GM19455 (cell line): ENCODE data around the gene KRT7.
A peak's percentile ranks its signal among the peaks of the same experiment; 100 is the strongest.
"Not testable (repeated sequence)": the region's sequence is repeated elsewhere in the genome, so short reads cannot be mapped to it uniquely, and the experiment has no call there.

Experiments
- ATAC-seq: cut with Tn5 transposase; IDR thresholded peaks from one replicate; pipeline ENCODE4 v1.9.1; 2021; ENCODE audit not compliant: unreplicated experiment

The KRT7 gene

GRCh38 chr12:52243259-52243855 lies 10.3 kb downstream of the KRT7 start:
- ATAC-seq: no peak

- peak; percentile 83 for ATAC-seq
Measured at GRCh38 chr12:52243856-52244614, 11.0 kb downstream of the KRT7 start.

DNA sequence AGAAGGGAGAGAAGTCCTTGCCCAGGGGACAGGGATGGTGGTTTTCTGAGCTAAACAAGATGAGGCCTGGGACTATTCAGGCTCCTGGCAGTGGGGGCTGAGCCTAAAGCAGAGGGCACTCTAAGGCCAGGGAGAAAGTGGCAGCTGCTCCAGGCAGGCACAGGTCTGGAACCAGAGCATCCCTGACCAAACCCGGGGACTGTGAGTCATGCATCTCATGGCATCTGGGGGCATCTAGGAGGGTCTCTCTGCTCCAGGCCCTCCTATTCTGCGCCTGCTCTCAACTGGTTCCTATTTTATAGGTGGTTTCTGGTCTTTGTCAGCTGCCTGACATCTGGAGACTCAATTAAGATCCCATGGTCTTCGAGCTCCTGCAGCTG lies 11.6 kb downstream of the KRT7 start:
- ATAC-seq: no peak

DNA sequence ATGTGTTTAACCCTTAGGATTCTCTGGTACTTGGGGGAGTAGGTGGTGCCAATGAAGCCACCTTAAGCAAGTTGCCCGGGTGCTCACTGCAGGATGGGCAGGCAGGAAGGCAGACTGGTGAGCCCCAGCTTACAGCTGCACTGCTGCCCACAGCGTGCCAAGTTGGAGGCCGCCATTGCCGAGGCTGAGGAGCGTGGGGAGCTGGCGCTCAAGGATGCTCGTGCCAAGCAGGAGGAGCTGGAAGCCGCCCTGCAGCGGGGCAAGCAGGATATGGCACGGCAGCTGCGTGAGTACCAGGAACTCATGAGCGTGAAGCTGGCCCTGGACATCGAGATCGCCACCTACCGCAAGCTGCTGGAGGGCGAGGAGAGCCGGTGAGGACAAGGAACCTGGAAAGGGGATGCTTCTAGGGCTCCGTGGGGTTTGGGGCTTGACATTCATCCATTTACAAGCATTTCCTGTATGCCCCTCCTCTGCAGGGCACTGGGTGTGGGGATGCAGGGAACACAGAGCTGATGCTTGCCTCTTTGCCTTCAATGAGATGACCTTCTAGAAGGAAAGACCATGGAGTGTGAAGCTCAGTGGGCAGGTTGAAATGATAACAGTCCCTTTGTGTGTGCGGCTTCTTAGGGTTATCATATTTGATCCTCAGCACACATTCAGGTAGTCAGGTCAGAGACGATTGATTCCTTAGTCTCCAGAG lies 12.4 kb downstream of the KRT7 start:
- ATAC-seq: no peak

GRCh38 chr12:52245962-52246569 lies 13.0 kb downstream of the KRT7 start:
- ATAC-seq: no peak

DNA sequence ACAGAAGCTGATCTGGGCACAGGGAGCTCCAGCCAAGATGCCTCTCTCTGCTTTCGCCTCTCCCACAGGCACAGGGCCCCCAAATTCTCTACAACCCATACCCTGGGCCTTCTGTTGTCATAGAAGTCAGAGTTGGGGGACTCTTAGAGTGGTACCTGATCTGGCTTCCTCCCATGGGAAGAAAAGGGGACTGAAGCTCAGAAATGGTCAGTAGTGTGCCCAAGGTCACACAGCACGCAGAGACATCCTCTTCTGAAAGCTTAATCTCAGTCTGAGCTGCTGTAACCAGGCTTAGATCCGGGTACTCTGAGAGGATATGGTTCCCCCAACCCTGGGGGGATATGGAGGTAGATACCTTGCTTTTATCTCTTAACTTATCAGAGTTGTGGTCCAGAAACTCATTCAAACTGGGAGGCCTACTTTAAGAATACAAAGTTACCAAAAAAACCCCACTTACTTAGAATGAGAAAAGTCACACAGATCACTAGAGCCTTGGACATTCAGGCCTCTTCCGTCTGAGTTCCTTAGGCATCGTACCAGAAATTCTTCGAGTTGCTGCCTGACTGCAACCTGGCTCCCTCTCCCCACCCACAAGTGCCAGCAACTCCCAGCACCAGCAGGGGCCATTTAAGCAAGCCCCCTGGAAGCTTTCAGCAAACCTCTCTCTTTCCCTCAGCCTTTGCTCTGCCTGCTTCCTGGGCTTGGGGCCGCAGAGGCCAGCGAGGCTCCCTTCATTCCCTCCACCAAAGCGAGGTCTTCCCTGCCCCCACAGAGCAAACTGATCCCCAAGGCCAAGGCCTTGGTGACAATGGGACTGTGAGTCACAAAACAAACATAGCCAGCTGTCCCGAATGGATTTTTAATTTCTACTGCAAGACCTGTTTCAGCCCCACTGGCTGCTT lies 13.9 kb downstream of the KRT7 start:
- no peak for ATAC-seq

DNA sequence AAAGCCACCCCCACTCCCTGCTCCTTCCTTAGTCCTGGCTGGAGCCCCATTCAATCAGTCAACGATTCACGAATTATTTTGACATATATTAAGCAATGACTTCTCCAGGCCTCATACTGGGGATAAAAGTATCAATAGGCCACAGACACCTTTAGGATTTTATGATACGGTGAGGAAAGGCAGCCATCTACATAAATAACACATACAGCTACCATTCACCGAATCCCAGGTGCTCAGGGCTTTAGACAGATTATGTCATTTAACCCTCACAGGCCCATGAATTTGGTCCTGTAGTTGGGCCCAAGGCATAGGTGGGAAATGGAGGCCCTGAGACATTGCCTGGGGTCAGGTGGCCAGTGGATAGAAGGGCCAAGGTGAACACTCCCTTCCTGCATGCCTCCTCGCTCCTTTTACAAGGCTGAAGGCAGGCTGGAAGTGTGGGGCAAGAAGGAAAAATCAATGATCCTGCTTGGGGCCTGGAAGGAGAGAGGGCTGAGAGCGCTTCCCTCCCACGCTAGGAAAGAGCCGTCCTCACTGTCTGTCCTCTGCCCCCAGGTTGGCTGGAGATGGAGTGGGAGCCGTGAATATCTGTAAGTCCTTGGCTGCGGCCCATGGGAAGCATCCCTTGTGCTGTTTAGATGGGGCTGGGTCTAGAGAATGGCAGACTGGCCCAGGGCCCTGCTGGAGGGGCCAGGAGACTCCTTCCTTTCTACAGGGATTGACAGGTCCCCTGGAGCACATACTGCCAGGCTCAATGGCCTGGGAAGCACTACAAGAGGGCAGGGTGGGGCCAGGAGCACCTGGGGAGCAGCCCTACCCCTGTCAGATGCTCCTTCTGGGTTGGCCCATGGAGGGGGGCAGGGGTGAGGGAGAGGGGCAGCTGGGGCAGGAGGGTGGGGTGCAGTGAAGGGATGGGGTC lies 14.8 kb downstream of the KRT7 start:
- no peak for ATAC-seq

DNA sequence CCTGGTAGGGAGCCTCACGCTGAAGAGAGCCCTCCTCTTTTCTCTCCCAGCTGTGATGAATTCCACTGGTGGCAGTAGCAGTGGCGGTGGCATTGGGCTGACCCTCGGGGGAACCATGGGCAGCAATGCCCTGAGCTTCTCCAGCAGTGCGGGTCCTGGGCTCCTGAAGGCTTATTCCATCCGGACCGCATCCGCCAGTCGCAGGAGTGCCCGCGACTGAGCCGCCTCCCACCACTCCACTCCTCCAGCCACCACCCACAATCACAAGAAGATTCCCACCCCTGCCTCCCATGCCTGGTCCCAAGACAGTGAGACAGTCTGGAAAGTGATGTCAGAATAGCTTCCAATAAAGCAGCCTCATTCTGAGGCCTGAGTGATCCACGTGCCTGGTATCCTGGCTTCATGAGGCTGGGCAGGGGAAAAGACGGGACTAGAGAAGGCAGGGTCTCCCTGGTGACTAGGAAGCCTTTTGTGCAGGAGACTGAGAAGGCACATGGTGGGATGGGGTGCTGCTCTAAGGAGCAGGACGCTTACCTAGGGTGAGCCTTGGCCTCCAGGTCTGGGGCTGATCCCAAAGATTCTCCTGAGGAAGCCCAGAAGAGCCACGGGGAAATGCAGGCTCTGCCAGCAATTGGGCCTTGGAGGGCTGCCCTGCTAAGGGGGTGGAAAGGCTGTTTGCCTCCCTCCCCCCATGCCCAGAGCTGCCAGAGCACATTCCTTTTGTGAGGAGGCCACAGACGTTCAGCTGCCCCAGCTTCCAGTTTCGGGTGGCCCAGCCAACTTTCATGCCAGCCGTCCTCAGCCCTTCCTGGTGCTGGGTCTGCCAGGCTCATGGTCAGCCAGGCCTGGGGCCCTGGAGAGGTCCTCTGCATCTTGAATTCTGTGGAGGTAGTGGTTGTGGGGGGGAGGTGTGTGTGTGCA lies 15.8 kb downstream of the KRT7 start:
- ATAC-seq: no peak

DNA sequence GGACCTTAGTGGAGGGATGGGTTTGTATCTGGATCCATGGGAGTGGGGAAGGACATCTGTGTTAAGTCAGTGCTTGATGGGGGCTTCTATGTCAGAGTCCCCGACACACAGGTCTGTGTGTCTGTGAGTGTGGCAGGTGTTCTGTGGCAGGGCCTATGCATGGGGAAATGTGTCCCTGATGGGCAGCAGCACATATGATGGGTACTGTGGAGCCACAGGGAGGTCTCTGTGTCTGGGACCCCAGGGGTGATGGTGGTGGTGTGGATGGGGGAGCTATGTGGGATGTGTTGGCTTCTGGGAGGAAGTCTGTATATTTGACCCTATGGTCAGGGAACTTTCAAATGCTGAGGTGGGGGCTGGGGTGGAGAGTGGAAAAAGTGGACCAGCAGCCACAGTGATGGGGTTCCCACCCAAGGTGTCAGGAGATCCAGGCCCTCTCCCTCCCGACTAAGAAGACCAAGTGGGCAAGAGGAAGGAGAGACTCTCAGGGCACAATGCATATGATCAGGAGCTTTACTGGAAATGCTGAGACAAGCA lies 16.5 kb downstream of the KRT7 start:
- no peak for ATAC-seq

DNA sequence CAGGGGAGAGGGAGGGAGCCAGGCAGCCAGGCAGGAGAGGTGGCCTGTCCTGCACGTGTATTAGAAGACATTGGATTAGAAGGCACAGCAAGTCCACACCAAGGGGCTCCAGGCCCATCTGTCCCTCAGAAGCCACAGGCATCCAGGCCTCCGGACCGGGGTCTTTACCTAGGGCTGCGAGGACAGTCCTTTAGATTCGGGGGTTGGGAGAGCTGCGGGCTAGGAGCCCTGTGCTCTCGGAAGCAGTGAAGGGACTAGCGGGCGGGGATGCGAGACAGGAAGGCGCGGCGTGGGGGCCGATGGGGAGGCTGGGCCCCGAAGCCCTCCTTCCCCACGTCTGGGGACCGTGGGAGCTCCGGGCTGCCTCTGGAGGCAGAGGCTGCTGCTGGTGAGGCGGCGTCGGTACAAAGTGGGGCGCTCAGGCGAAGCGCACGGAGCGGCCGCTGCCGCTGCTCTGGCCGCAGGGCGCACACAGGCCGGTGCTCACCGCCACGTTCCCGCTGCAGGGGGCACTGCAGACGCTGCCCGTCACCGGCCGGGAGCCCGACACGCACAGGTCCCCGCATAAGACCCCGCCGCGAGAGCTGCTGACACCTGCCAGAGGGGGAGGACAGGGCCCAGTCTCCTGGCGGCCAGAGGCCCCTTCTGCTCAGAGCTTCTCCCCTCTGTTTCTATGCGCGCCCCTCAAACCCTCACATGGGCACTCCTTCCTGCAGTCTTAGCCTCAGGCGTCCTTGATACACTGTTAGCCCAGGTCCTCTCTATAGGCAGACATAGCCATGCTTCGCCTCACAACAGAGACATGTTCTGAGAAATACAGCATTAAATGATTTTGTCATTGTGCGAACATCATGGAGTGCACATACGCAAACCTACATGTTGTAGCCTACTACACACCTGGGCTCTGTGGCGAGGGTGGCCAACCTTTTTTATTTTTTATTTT lies 17.3 kb downstream of the KRT7 start:
- no peak for ATAC-seq

DNA sequence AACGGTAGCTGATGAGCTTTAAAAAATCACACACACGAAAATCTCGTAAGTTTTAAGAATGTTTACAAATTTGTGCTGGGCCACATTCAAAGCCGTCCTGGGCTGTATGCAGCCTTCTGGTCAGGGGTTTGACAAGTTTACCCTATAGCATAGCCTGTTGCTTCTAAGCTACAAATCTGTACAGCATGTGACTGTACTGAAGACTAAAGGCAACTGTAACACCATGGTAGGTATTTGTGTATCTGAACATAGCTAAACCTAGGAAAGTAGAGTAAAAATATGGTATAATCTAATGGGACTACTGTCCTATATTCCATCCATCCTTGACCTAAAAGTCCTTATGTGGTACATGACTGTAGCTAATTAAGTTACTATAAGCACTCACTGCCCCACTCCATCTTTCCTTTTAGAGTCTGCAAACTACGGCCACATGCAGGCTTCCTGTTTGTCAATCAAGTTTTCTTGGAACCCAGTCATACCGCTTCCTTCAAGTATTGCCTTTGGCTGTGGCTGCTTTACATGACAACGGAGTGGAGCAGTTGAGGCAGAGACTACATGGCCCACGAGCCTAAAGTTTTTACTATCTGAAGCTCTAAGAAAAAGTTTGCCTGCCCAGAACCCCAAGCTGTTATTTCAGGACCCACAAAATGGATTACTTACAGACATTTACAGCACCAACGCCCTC lies 18.5 kb downstream of the KRT7 start:
- ATAC-seq: no peak

DNA sequence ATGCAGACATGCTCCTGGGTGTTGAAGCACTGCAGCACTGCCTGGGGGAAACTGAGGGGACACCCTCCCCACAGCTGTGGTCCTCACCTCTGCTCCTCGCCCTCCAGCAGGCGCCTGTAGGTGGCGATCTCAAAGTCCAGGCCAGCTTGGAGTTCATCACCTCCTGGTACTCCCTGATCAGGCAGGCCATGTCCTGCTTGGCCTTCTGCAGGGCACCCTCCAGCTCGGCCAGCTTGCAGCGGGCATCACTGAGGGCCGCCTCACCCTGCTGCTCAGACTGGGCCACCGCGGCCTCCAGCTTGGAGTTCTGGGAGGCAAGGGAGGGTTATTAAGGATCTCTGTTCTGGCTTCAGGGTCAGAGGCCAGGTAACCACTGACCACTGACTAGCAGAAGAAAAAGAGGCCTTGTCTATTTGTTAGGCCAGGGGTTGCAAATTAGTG lies 19.2 kb downstream of the KRT7 start:
- not testable (repeated sequence) for ATAC-seq

- ATAC-seq: no peak
Measured at GRCh38 chr12:52252728-52253343, 19.8 kb downstream of the KRT7 start.

DNA sequence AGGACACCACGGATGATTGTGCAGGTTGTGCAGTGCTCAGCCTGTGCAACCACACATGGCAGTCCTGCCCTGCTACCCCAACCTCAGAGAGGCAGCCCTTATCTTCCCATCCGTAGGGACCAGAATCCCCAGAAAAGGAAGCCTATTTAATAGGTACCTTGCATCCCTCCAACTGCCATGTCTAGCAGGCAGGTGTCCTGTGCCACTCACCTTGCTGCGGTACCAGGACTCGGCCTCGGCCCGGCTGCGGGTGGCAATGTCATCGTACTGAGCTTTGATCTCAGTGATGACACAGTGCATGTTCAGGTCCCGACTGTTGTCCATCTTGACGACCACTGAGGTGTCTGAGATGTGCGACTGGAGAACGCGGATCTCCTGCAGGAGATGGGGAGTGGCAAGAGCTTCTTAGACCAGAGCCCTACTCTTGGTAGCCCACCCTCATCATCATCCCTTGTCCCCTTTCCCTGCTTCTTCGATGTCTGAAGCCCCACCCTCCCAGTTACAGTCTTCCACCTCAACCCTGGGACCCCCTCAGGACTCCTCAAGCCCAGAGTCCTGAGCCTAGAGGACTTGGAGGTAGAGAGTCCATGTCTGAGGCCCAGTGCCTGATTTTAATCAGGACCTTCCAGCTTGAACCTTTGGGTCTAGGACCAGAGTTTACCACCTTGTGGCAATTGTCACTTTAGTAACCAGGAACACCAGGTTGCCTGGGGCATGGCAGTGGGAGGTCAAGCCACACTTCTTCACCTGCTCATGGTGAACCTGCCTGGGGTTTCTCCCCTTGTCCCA lies 20.5 kb downstream of the KRT7 start:
- no peak for ATAC-seq

DNA sequence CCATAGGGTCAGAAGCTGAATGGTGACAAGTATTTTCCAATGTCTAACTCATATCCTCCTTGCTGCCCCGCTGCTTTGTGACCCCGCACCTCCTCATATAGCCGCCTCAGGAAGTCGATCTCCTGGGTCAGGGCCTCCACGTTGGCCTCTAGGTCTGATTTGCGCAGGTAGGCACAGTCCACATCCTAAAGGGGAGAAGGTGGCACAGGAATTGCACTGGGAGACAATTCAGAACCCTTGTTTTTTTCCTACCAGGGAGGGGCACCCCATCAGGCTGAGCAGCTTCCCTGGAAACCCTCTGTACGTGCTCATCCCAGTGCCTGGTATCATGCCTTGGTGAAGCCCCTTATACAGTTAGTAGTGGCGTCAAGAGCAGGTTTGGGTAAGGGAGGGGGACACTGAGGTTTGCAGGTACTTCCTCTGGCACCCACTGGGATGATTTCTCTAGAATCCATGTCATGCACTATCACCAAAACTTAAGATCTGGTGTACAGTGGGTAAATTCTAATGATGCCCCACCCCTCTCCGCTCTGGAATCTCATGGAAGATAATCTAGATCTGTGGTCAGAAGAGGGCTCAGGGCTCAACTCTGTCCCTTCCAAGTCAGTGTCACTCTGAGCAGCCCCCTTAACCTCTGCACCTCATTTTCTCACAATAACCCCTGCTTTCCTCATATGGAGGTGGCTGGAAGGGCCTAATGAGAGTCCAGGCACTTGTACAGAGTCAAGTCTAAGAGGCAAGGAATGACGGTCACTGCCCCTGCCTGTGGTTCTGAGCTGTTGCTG lies 21.3 kb downstream of the KRT7 start:
- no peak for ATAC-seq
